WI38 (cell line): ENCODE data around the gene DAG1.

Source experiments
- H3K4me3 ChIP-seq: 2 replicates; pipeline ENCODE4 v1.5.1; 2011; ENCODE audit warnings: low read depth, mild to moderate bottlenecking, control low read depth, low read length
- CTCF ChIP-seq: IDR thresholded peaks from 2 replicates; pipeline ENCODE4 v1.5.1; 2012; ENCODE audit warnings: low read depth, mild to moderate bottlenecking, control low read depth, low read length

The DAG1 gene

DNA sequence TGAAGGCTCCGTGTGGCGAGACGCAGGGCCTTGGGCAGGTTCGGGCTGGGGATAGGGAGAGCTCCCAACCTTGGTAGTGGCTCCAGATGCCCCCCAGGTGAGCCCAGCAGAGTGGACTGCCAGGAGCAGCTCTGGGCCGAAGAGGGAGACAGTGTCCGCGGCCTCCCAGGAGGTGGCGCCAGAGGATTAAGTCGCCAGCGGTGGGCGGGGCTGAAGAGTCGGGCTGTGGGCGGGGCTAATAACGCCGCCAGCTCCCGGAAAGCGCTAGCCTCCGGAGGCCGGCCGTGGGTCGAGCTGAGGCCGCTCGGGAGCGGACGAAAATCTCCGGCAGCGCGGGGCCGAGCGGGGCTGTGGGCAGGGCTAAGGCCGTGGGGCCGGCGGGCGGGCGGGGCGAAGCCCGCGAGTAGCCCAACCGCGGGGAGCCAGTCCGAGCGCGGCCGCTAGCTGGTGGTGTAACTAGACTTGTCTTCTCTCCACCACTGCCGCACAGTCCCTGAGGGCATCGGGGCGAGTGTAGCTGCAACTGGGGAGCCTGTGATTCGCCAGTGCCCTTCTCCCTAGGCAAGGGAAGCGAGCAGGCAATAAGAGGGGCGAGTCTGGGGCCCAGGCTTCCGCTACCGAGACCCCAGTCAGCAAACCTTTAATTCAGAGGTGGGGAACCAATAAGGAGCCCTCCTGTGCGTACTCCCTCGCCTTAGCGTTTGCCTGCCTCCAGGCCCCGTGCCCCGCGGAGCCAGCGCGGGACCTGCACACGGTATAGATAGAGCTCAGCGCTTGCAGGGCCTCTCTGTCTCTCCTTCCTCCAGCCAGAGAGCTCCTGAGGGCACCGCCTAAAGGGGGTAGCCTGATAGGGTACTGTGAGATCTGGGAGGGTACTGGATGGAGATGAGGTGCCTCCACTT, 69.8 kb downstream of the DAG1 start:
- TF ChIP-seq CTCF: peak; percentile 79
- H3K4me3 ChIP-seq: peak overlapping the region; percentile 56

- TF ChIP-seq CTCF: no peak
- H3K4me3 ChIP-seq: no peak overlapping the region
Observed at GRCh38 chr3:49552087-49552486, 82.0 kb downstream of the DAG1 start.

- peak overlapping the region; percentile 78 for H3K4me3 ChIP-seq
- TF ChIP-seq CTCF: no peak
Observed at GRCh38 chr3:49553324-49553691, 83.2 kb downstream of the DAG1 start.

GRCh38 chr3:49553692-49554632, 83.9 kb downstream of the DAG1 start, which contains the start of gene BSN:
BSN (plus strand) TSS chr3:49554477; CDS start chr3:49554603, 126 bp downstream.
- no peak for TF ChIP-seq CTCF
- H3K4me3 ChIP-seq: peak within 1 kb of the TSS; percentile 78

DNA sequence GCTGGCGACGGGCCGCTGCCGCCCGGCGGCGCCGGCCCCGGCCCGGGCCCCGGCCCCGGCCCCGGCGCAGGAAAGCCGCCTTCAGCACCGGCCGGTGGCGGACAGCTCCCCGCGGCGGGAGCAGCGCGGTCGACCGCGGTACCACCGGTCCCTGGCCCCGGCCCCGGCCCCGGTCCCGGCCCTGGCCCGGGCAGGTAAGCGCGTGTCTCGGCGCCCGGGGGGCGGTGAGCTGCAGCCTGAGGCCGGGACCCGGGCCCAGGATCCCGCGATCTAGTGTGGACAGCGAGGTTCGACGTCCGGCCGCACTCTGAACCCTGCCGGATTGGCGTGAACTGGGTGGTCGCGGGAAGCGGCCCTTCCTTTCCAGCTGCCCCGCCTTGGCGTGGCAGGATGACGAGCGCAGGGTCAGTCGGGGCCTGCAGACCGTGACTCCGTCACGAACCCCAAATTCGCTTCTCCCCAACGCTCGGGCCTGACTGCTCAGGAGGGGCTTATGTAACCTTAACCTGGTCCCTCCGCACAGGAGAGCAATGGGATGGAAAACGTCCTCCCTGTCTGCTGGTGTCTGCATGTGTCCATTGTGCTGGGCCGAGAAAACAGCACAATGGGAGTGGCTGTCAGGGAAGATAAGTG, 84.7 kb downstream of the DAG1 start:
- H3K4me3 ChIP-seq: peak overlapping the region; percentile 34; the same call in 1 of the 2 replicates
- no peak for TF ChIP-seq CTCF

- TF ChIP-seq CTCF: no peak
- H3K4me3 ChIP-seq: no peak overlapping the region
Observed at GRCh38 chr3:49556500-49557275, 86.6 kb downstream of the DAG1 start.
